OCI-LY1 (cell line): ENCODE results near the gene RND3.

Experiments
- CTCF ChIP-seq: fragments of 200-600 bp; sonication (generic), shearing (Covaris generic); IDR thresholded peaks from 2 replicates; pipeline ENCODE4 v1.5.1; 2017; ENCODE audit warnings: mild to moderate bottlenecking, antibody characterized with exemption, low read length, moderate library complexity, mixed read lengths
- EZH2 ChIP-seq: fragments of 200-600 bp; sonication (generic), shearing (Covaris generic); IDR thresholded peaks from 2 replicates; pipeline ENCODE4 v1.8.0; 2017; ENCODE audit warnings: borderline replicate concordance, mixed run types, mild to moderate bottlenecking, antibody characterized with exemption, low read length, moderate library complexity, mixed read lengths

GRCh38 chr2:150520887-150521664 lies 33.6 kb upstream of the RND3 start:
- no peak for TF ChIP-seq CTCF
- no peak for TF ChIP-seq EZH2
